ENCODE measurements around the gene MGAT4C. TPM values are rescaled to one million over a fixed set of nuclear protein-coding genes. Genes with fewer than 3 reads are reported as not detected.
"Not testable (repeated sequence)": the region's sequence is repeated elsewhere in the genome, so short reads cannot be mapped to it uniquely, and the experiment has no call there.

The MGAT4C gene
- total RNA-seq, 2 experiments from 2014 or later, result not detected

DNA sequence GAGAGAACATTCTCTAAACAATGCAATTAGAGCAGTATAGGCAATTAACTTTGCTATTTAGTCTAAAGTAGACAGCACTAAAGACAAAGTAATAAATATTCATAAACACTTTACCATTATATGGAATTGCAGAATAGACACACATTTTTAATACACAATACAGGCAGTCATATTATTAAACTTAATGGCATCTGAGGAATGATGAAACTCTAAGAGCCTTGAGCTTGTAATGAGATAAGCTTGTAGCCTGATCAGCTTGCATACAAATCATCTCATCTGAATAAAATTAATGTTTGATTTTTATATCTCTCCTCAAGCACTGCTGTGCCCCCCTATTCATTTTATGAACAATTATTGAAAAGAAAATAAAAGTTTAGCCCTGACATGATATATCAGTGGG lies 107.6 kb downstream of the MGAT4C start:
- H3K9me3 Mint-ChIP-seq (ENCODE audit: insufficient read depth), result peaks cover 3% of the 10 kb centered on the region
- ChIA-PET POLR2A (no interaction called here), CTCF (no interaction called here)
- ATAC-seq (no peak), DNase-seq (no peak)
- no peak overlapping the region for H3K27ac Mint-ChIP-seq
- H3K27me3 Mint-ChIP-seq (ENCODE audit: low read depth), result no peaks in the 10 kb centered on the region
- no peaks in the 10 kb centered on the region for H3K36me3 Mint-ChIP-seq (ENCODE audit: low read depth)
- no peaks in the 10 kb centered on the region for H3K4me1 Mint-ChIP-seq (ENCODE audit: low read depth)
- H3K4me3 Mint-ChIP-seq, result no peak overlapping the region

GRCh38 chr12:86148071-86148470 lies 108.1 kb downstream of the MGAT4C start:
- ChIA-PET CTCF (no interaction called here), POLR2A (no interaction called here)
- no peak overlapping the region for H3K4me3 Mint-ChIP-seq

GRCh38 chr12:86145156-86145555 lies 111.0 kb downstream of the MGAT4C start:
- ChIA-PET CTCF (no interaction called here), POLR2A (no interaction called here)
- Mint-ChIP-seq H3K9me3 (ENCODE audit: insufficient read depth) (peaks cover 3% of the 10 kb centered on the region), H3K27ac (no peak overlapping the region), H3K36me3 (ENCODE audit: low read depth) (no peaks in the 10 kb centered on the region), H3K4me1 (ENCODE audit: low read depth) (no peaks in the 10 kb centered on the region), H3K4me3 (no peak overlapping the region), H3K27me3 (ENCODE audit: low read depth) (no peaks in the 10 kb centered on the region)
- DNase-seq (no peak), ATAC-seq (no peak)

More at GRCh38 chr12:86148071-86148470, 108.1 kb downstream of the MGAT4C start:
- ATAC-seq, result no peak
- H3K36me3 Mint-ChIP-seq (ENCODE audit: low read depth), result no peaks in the 10 kb centered on the region
- no peaks in the 10 kb centered on the region for H3K4me1 Mint-ChIP-seq (ENCODE audit: low read depth)
- no peaks in the 10 kb centered on the region for H3K27me3 Mint-ChIP-seq (ENCODE audit: low read depth)
- DNase-seq, result no peak
- peaks cover 3% of the 10 kb centered on the region for H3K9me3 Mint-ChIP-seq (ENCODE audit: insufficient read depth)
- H3K27ac Mint-ChIP-seq, result no peak overlapping the region

GRCh38 chr12:86143162-86143561 lies 113.0 kb downstream of the MGAT4C start:
- Mint-ChIP-seq H3K4me3 (no peak overlapping the region), H3K27ac (no peak overlapping the region), H3K9me3 (ENCODE audit: insufficient read depth) (peaks cover 3% of the 10 kb centered on the region), H3K4me1 (ENCODE audit: low read depth) (no peaks in the 10 kb centered on the region), H3K36me3 (ENCODE audit: low read depth) (no peaks in the 10 kb centered on the region), H3K27me3 (ENCODE audit: low read depth) (no peaks in the 10 kb centered on the region)
- ChIA-PET CTCF (no interaction called here), POLR2A (no interaction called here)
- no peak for ATAC-seq
- DNase-seq, result no peak

- H3K9me3 Mint-ChIP-seq (ENCODE audit: insufficient read depth), result peaks cover 3% of the 10 kb centered on the region
- no peak overlapping the region for H3K27ac Mint-ChIP-seq
- no peaks in the 10 kb centered on the region for H3K36me3 Mint-ChIP-seq (ENCODE audit: low read depth)
- H3K4me1 Mint-ChIP-seq (ENCODE audit: low read depth), result no peaks in the 10 kb centered on the region
- no peak overlapping the region for H3K4me3 Mint-ChIP-seq
- no peaks in the 10 kb centered on the region for H3K27me3 Mint-ChIP-seq (ENCODE audit: low read depth)
- no peak for ATAC-seq
- DNase-seq, result no peak
- POLR2A ChIA-PET, result no interaction called here
- CTCF ChIA-PET, result no interaction called here
Measured at GRCh38 chr12:86139671-86140070, 116.5 kb downstream of the MGAT4C start.

GRCh38 chr12:86138770-86139169 lies 117.4 kb downstream of the MGAT4C start:
- Mint-ChIP-seq H3K36me3 (ENCODE audit: low read depth) (no peaks in the 10 kb centered on the region), H3K27ac (no peak overlapping the region), H3K4me3 (no peak overlapping the region), H3K9me3 (ENCODE audit: insufficient read depth) (peaks cover 3% of the 10 kb centered on the region), H3K27me3 (ENCODE audit: low read depth) (no peaks in the 10 kb centered on the region), H3K4me1 (ENCODE audit: low read depth) (no peaks in the 10 kb centered on the region)
- no peak for DNase-seq
- ChIA-PET CTCF (no interaction called here), POLR2A (no interaction called here)
- ATAC-seq, result no peak

- no peaks in the 10 kb centered on the region for H3K4me1 Mint-ChIP-seq (ENCODE audit: low read depth)
- H3K9me3 Mint-ChIP-seq (ENCODE audit: insufficient read depth), result peaks cover 3% of the 10 kb centered on the region
- H3K36me3 Mint-ChIP-seq (ENCODE audit: low read depth), result no peaks in the 10 kb centered on the region
- ChIA-PET CTCF (no interaction called here), POLR2A (no interaction called here)
- ATAC-seq (no peak), DNase-seq (no peak)
- H3K4me3 Mint-ChIP-seq, result no peak overlapping the region
- H3K27ac Mint-ChIP-seq, result no peak overlapping the region
- no peaks in the 10 kb centered on the region for H3K27me3 Mint-ChIP-seq (ENCODE audit: low read depth)
Measured at GRCh38 chr12:86137936-86138335, 118.3 kb downstream of the MGAT4C start.

DNA sequence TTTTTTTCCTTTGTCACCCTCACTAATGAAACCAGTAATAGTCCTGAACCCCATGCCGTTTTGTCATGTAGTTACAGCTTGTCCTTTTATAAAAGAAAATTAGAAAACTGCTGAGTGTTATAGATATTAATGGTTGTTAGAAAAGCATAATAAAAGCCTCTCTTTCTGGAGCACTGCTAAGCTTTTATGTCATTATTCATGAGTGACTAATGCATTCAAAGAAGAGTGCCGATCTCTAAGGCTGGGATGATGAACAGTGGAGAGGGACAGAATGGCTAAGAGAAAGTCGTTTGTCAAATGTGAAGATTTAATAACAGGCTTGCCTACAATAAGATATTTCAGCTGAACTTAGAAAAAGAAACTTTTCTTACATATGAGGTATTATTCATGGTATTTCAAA lies 121.6 kb downstream of the MGAT4C start:
- H3K27ac Mint-ChIP-seq, result no peak overlapping the region
- POLR2A ChIA-PET, result no interaction called here
- ATAC-seq (no peak), DNase-seq (no peak)
- no peaks in the 10 kb centered on the region for H3K4me1 Mint-ChIP-seq (ENCODE audit: low read depth)
- no peaks in the 10 kb centered on the region for H3K36me3 Mint-ChIP-seq (ENCODE audit: low read depth)
- CTCF ChIA-PET, result no interaction called here
- H3K27me3 Mint-ChIP-seq (ENCODE audit: low read depth), result no peaks in the 10 kb centered on the region
- no peak overlapping the region for H3K4me3 Mint-ChIP-seq
- peaks cover 3% of the 10 kb centered on the region for H3K9me3 Mint-ChIP-seq (ENCODE audit: insufficient read depth)

GRCh38 chr12:86126900-86127299 lies 129.3 kb downstream of the MGAT4C start:
- H3K27ac Mint-ChIP-seq; POLR2A ChIA-PET; ATAC-seq; H3K4me3 Mint-ChIP-seq; H3K36me3 Mint-ChIP-seq (ENCODE audit: low read depth); CTCF ChIA-PET; H3K4me1 Mint-ChIP-seq (ENCODE audit: low read depth); H3K27me3 Mint-ChIP-seq (ENCODE audit: low read depth); H3K9me3 Mint-ChIP-seq (ENCODE audit: insufficient read depth); DNase-seq: not testable (repeated sequence)

- ChIA-PET CTCF (no interaction called here), POLR2A (no interaction called here)
- H3K9me3 Mint-ChIP-seq (ENCODE audit: insufficient read depth), result no peaks in the 10 kb centered on the region
- ATAC-seq, result no peak
- H3K4me1 Mint-ChIP-seq (ENCODE audit: low read depth), result no peaks in the 10 kb centered on the region
- no peaks in the 10 kb centered on the region for H3K27me3 Mint-ChIP-seq (ENCODE audit: low read depth)
- no peak overlapping the region for H3K27ac Mint-ChIP-seq
- DNase-seq, result no peak
- no peak overlapping the region for H3K4me3 Mint-ChIP-seq
- no peaks in the 10 kb centered on the region for H3K36me3 Mint-ChIP-seq (ENCODE audit: low read depth)
Measured at GRCh38 chr12:86122846-86123468, 133.2 kb downstream of the MGAT4C start.

DNA sequence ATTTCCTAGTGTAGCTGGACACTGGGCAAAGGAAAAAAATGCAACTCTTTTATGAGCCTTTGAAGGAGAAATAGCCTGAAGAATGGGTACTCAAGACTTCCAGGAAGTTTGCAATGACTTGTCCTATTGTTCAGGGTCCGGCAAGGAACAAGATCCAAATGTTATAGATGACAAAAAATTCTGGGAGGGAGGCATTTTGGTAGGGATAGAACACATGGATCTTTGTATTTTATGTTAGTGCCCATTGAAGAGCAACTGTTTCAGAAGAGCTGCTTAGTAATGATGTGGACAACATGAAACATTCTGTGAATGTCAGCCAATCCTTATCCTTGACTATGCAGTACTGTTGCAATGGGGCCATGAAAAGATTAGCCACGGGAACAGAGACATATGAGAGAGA lies 138.0 kb downstream of the MGAT4C start:
- Mint-ChIP-seq H3K27ac (no peak overlapping the region), H3K36me3 (ENCODE audit: low read depth) (no peaks in the 10 kb centered on the region), H3K9me3 (ENCODE audit: insufficient read depth) (no peaks in the 10 kb centered on the region), H3K27me3 (ENCODE audit: low read depth) (no peaks in the 10 kb centered on the region), H3K4me1 (ENCODE audit: low read depth) (no peaks in the 10 kb centered on the region), H3K4me3 (no peak overlapping the region)
- ATAC-seq (no peak), DNase-seq (no peak)
- ChIA-PET CTCF (no interaction called here), POLR2A (no interaction called here)

GRCh38 chr12:86117711-86118110 lies 138.5 kb downstream of the MGAT4C start:
- Mint-ChIP-seq H3K36me3 (ENCODE audit: low read depth) (no peaks in the 10 kb centered on the region), H3K4me1 (ENCODE audit: low read depth) (no peaks in the 10 kb centered on the region), H3K27ac (no peak overlapping the region), H3K9me3 (ENCODE audit: insufficient read depth) (no peaks in the 10 kb centered on the region), H3K4me3 (no peak overlapping the region), H3K27me3 (ENCODE audit: low read depth) (no peaks in the 10 kb centered on the region)
- DNase-seq, result no peak
- no peak for ATAC-seq
- ChIA-PET POLR2A (no interaction called here), CTCF (no interaction called here)

- H3K27ac Mint-ChIP-seq, result no peak overlapping the region
- no peak overlapping the region for H3K4me3 Mint-ChIP-seq
- no peak for DNase-seq
- H3K27me3 Mint-ChIP-seq (ENCODE audit: low read depth), result no peaks in the 10 kb centered on the region
- H3K36me3 Mint-ChIP-seq (ENCODE audit: low read depth), result no peaks in the 10 kb centered on the region
- ChIA-PET POLR2A (no interaction called here), CTCF (no interaction called here)
- peaks cover 5% of the 10 kb centered on the region for H3K9me3 Mint-ChIP-seq (ENCODE audit: insufficient read depth)
- H3K4me1 Mint-ChIP-seq (ENCODE audit: low read depth), result no peaks in the 10 kb centered on the region
- no peak for ATAC-seq
Measured at GRCh38 chr12:86104087-86104486, 152.1 kb downstream of the MGAT4C start.

Data from activated CD8-positive, alpha-beta T cell treated with anti-CD3 and anti-CD28 coated beads, Interleukin-2, amount 10 ng/mL, durations not matched to agents 7 days and 5 days (primary cell).